Measurements from ENCODE around the gene BZW2.

DNA sequence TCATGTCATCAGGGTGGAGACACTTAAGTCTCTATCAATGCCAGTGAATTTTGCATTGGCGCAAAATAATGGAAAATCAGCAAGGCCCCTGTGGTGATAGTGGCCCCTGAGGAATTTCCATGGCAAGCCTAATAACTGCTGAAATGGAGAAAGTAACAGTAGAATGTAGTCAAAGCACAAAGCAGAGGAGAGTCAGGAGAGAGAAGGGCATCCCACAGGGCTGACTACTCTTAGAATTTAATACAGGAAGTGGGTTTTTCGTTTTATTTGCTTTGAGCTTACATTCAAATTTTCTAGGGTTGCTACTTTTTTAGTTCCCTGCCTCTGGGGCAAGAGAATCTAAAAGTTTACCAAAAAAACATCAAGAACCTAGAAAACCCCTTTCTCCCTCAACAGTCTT lies 39.0 kb downstream of the BZW2 start:
- TF ChIP-seq, protein P1, sequence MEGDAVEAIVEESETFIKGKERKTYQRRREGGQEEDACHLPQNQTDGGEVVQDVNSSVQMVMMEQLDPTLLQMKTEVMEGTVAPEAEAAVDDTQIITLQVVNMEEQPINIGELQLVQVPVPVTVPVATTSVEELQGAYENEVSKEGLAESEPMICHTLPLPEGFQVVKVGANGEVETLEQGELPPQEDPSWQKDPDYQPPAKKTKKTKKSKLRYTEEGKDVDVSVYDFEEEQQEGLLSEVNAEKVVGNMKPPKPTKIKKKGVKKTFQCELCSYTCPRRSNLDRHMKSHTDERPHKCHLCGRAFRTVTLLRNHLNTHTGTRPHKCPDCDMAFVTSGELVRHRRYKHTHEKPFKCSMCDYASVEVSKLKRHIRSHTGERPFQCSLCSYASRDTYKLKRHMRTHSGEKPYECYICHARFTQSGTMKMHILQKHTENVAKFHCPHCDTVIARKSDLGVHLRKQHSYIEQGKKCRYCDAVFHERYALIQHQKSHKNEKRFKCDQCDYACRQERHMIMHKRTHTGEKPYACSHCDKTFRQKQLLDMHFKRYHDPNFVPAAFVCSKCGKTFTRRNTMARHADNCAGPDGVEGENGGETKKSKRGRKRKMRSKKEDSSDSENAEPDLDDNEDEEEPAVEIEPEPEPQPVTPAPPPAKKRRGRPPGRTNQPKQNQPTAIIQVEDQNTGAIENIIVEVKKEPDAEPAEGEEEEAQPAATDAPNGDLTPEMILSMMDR (IDR thresholded peaks at IDR 0.05), result no peak
- no peak for TF ChIP-seq POLR2A (IDR thresholded peaks at IDR 0.05)
